ENCODE data around the gene TLCD4.

TLCD4 gene

DNA sequence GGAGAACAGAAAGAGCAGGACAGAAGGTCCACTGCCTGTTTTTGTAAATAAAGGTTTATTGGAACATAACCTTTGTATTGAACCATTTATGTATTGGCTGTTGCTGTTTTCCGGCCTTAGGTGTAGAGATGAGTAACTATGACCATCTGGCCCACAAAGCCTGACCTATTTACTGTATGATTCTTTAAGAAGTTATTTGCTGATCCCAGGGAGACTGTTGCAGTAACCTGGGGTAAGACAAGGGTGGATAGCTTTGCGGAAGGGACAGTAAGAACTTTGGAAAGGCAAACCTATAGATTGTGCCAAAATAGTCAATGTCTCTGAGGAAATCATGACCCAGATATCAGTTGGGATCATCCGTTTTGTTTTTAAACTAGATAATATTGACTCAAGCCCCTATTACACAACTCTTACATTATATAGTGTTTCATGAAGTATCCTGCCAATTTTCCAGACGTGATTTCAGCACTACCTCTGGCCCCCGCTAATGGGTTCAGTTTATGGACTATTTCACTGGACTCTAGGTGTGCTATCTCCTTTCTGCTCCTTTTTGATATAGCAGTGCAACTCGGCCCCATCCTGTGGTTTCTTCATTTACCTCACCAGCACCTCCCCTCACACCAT is 20.8 kb upstream of the TLCD4 start:
- Histone ChIP-seq H3K36me3 (ENCODE audit: control insufficient read depth, insufficient read depth, low read length) (no peaks in the 10 kb centered on the region), H3K4me3 (replicated peaks; ENCODE audit: low read depth, low read length) (no peak overlapping the region), H3K27me3 (replicated peaks; ENCODE audit: control insufficient read depth, insufficient read depth, low read length) (no peaks in the 10 kb centered on the region)
- DNase-seq (ENCODE audit: extremely low read depth, insufficient read length): no peak
- TF ChIP-seq, protein P1, sequence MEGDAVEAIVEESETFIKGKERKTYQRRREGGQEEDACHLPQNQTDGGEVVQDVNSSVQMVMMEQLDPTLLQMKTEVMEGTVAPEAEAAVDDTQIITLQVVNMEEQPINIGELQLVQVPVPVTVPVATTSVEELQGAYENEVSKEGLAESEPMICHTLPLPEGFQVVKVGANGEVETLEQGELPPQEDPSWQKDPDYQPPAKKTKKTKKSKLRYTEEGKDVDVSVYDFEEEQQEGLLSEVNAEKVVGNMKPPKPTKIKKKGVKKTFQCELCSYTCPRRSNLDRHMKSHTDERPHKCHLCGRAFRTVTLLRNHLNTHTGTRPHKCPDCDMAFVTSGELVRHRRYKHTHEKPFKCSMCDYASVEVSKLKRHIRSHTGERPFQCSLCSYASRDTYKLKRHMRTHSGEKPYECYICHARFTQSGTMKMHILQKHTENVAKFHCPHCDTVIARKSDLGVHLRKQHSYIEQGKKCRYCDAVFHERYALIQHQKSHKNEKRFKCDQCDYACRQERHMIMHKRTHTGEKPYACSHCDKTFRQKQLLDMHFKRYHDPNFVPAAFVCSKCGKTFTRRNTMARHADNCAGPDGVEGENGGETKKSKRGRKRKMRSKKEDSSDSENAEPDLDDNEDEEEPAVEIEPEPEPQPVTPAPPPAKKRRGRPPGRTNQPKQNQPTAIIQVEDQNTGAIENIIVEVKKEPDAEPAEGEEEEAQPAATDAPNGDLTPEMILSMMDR (IDR thresholded peaks at IDR 0.05; ENCODE audit: insufficient read depth, low read length, poor library complexity, severe bottlenecking): no peak

DNA sequence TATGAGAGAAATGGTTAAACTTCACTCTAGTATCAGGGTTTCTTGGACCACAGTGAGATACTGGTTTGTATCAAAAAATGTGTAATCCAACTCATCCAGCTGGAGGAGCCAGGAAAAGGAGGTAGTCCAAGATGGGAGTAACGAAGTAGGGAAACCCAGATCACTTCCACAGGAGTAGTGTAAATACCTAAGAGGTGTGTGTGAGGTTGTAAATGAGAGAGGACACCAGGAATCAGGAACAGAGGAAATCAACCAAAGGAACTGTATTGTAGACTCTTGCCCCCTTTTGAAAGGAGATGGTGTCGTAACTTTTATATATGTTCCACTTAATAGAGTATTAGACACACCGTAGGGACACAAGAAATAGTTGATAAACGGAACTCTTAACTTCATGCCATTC is 19.7 kb upstream of the TLCD4 start:
- Histone ChIP-seq H3K27me3 (replicated peaks; ENCODE audit: control insufficient read depth, insufficient read depth, low read length) (no peaks in the 10 kb centered on the region), H3K36me3 (ENCODE audit: control insufficient read depth, insufficient read depth, low read length) (no peaks in the 10 kb centered on the region), H3K4me3 (replicated peaks; ENCODE audit: low read depth, low read length) (no peak overlapping the region)
- no peak for DNase-seq (ENCODE audit: extremely low read depth, insufficient read length)
- TF ChIP-seq, protein P1 (IDR thresholded peaks at IDR 0.05; ENCODE audit: insufficient read depth, low read length, poor library complexity, severe bottlenecking): no peak

DNA sequence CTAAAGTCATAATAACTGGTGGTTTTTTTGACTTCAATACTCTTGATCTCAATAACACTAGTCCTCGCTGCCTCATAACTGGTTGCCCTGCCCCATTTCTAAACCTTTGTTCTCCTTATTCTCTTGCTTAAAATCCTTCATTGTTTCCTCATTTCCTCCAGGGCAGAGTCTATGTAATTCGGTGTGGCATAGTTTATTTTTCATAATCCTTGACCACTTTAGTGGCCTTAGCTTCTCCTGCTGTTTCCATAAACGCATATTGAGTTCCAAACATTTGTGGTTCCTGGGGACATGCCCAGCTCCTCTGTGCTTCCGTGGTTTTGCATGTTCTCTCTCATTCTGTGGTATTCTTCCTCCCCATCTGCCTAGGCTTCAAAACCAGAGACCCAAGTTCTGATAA is 19.0 kb upstream of the TLCD4 start:
- H3K4me3 ChIP-seq (replicated peaks; ENCODE audit: low read depth, low read length): no peak overlapping the region
- no peaks in the 10 kb centered on the region for H3K27me3 ChIP-seq (replicated peaks; ENCODE audit: control insufficient read depth, insufficient read depth, low read length)
- no peaks in the 10 kb centered on the region for H3K36me3 ChIP-seq (ENCODE audit: control insufficient read depth, insufficient read depth, low read length)
- DNase-seq (ENCODE audit: extremely low read depth, insufficient read length): no peak
- TF ChIP-seq, protein P1 (IDR thresholded peaks at IDR 0.05; ENCODE audit: insufficient read depth, low read length, poor library complexity, severe bottlenecking): no peak

DNA sequence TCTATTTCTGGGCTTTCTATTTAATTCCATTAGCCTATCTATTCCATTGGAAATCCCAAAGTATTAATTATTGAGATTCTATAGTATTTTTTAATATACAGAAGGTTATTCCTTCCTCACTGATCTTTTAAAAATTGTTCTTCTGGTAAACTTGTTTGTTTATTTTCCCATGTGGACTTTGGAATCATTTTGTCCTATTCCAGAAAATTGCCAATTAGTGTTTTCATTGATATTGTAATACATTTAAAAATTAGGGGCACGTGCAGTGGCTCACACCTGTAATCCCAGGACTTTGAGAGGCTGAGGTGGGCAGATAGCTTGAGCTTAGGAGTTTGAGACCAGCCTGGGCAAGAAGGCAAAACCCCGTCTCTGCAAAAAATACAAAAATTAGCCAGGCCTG is 8.4 kb upstream of the TLCD4 start:
- TF ChIP-seq, protein P1 (IDR thresholded peaks at IDR 0.05; ENCODE audit: insufficient read depth, low read length, poor library complexity, severe bottlenecking): no peak
- Histone ChIP-seq H3K4me3 (replicated peaks; ENCODE audit: low read depth, low read length) (no peak overlapping the region), H3K27me3 (replicated peaks; ENCODE audit: control insufficient read depth, insufficient read depth, low read length) (no peaks in the 10 kb centered on the region), H3K36me3 (ENCODE audit: control insufficient read depth, insufficient read depth, low read length) (no peaks in the 10 kb centered on the region)
- no peak for DNase-seq (ENCODE audit: extremely low read depth, insufficient read length)

DNA sequence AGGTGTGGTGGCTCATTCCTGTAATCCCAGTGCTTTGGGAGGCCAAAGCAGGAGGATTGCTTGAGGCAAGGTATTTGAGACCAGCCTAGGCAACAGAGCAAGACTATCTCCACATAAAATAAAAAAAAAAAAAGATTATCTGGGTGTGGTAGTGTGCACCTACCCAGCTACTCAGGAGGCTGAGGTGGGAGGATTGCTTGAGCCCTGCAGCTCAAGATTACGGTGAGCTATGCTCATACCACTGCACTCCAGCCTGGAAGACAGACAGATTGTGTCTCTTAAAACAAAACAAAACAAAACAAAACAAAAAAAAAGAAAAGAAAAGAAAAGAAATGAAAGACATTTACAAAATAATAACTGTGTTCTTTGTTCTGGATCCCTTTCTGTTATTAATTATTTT is 6.1 kb upstream of the TLCD4 start:
- TF ChIP-seq, protein P1 (IDR thresholded peaks at IDR 0.05; ENCODE audit: insufficient read depth, low read length, poor library complexity, severe bottlenecking): no peak
- H3K36me3 ChIP-seq (ENCODE audit: control insufficient read depth, insufficient read depth, low read length): no peaks in the 10 kb centered on the region
- no peaks in the 10 kb centered on the region for H3K27me3 ChIP-seq (replicated peaks; ENCODE audit: control insufficient read depth, insufficient read depth, low read length)
- DNase-seq (ENCODE audit: extremely low read depth, insufficient read length): no peak
- H3K4me3 ChIP-seq (replicated peaks; ENCODE audit: low read depth, low read length): no peak overlapping the region

DNA sequence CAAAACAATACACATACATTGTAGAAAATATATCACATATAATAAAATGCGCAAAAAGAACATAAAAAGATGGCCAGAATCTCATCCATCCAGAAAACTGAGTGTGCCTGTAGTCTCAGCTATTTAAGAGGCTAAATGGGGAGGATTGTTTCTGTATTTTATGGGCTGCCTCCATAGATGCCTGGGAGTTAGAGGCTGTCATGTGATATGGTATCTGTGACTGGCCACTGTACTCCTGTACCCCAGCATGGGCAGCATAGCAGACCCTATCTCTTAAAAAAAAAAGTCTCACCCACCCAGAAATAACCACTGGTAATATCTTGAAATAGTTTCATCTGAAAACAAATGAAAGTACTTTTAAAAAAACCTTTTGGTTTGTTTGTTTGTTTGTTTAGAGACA is 3.5 kb upstream of the TLCD4 start:
- TF ChIP-seq, protein P1 (IDR thresholded peaks at IDR 0.05; ENCODE audit: insufficient read depth, low read length, poor library complexity, severe bottlenecking): no peak
- no peaks in the 10 kb centered on the region for H3K36me3 ChIP-seq (ENCODE audit: control insufficient read depth, insufficient read depth, low read length)
- DNase-seq (ENCODE audit: extremely low read depth, insufficient read length): no peak

More for the DNA sequence above, 3.5 kb upstream of the TLCD4 start:
- Histone ChIP-seq H3K4me3 (replicated peaks; ENCODE audit: low read depth, low read length) (no peak overlapping the region), H3K27me3 (replicated peaks; ENCODE audit: control insufficient read depth, insufficient read depth, low read length) (no peaks in the 10 kb centered on the region; the same call in 1 of the 2 replicates)

Data from GM06990 (cell line).